ENCODE measurements around the gene ZNF385B. TPM values are rescaled to one million over a fixed set of nuclear protein-coding genes. Genes with fewer than 3 reads are reported as not detected.

ZNF385B gene
- total RNA-seq, 1 experiment from 2014 or later = 0.77 TPM

GRCh38 chr2:179438654-179439053, 422.8 kb downstream of the ZNF385B start:
- peaks cover 16% of the 10 kb centered on the region for H3K4me1 Mint-ChIP-seq (ENCODE audit: low read depth, unreplicated experiment)
- ChIA-PET CTCF (no interaction called here), POLR2A (no interaction called here)

GRCh38 chr2:179437430-179437829, 424.0 kb downstream of the ZNF385B start:
- no peaks in the 10 kb centered on the region for H3K4me1 ChIP-seq
- H3K27me3 Mint-ChIP-seq (ENCODE audit: insufficient read depth, unreplicated experiment) = no peaks in the 10 kb centered on the region
- no peaks in the 10 kb centered on the region for H3K9me3 Mint-ChIP-seq (ENCODE audit: unreplicated experiment)
- BruUV-seq (replicated peaks) = no TSS peak
- no peaks in the 10 kb centered on the region for H3K36me3 Mint-ChIP-seq (ENCODE audit: insufficient read depth, unreplicated experiment)
- 0 out of 2 replicates have a peak, but pooled peaks cover 2% of the 10 kb centered on the region for H3K9me3 ChIP-seq
- no peak for DNase-seq
- peaks cover 10% of the 10 kb centered on the region for H3K4me1 Mint-ChIP-seq (ENCODE audit: low read depth, unreplicated experiment)
- H3K27me3 ChIP-seq (replicated peaks; ENCODE audit: control insufficient read depth, insufficient read depth, low read length) = no peaks in the 10 kb centered on the region
- intact Hi-C loops (cut with micrococcal nuclease; ENCODE audit: unreplicated experiment) = no loop called here
- no peak for TF ChIP-seq CTCF (IDR thresholded peaks at IDR 0.05; ENCODE audit: insufficient read depth in 1 of 2, low read depth in 1 of 2, low read length in 1 of 2, severe bottlenecking in 1 of 2, unreplicated experiment in 1 of 2)
- H3K4me3 ChIP-seq (ENCODE audit: low read depth, low read length) = no peak overlapping the region
- CTCF ChIA-PET = no interaction called here
- H3K27ac Mint-ChIP-seq (ENCODE audit: unreplicated experiment) = no peak overlapping the region
- POLR2A ChIA-PET = no interaction called here
- H3K4me3 Mint-ChIP-seq (ENCODE audit: unreplicated experiment) = no peak overlapping the region
- H3K36me3 ChIP-seq (ENCODE audit: control insufficient read depth, insufficient read depth, low read length) = no peaks in the 10 kb centered on the region

More at GRCh38 chr2:179438654-179439053, 422.8 kb downstream of the ZNF385B start:
- H3K27ac Mint-ChIP-seq (ENCODE audit: unreplicated experiment) = no peak overlapping the region
- Histone ChIP-seq H3K27me3 (replicated peaks; ENCODE audit: control insufficient read depth, insufficient read depth, low read length) (no peaks in the 10 kb centered on the region), H3K9me3 (0 out of 2 replicates have a peak, but pooled peaks cover 2% of the 10 kb centered on the region), H3K36me3 (ENCODE audit: control insufficient read depth, insufficient read depth, low read length) (no peaks in the 10 kb centered on the region), H3K4me3 (ENCODE audit: low read depth, low read length) (no peak overlapping the region), H3K4me1 (peaks cover 10% of the 10 kb centered on the region)
- no peak for DNase-seq
- H3K36me3 Mint-ChIP-seq (ENCODE audit: insufficient read depth, unreplicated experiment) = no peaks in the 10 kb centered on the region
- H3K9me3 Mint-ChIP-seq (ENCODE audit: unreplicated experiment) = no peaks in the 10 kb centered on the region
- H3K4me3 Mint-ChIP-seq (ENCODE audit: unreplicated experiment) = no peak overlapping the region
- H3K27me3 Mint-ChIP-seq (ENCODE audit: insufficient read depth, unreplicated experiment) = no peaks in the 10 kb centered on the region
- no peak for TF ChIP-seq CTCF (IDR thresholded peaks at IDR 0.05; ENCODE audit: insufficient read depth in 1 of 2, low read depth in 1 of 2, low read length in 1 of 2, severe bottlenecking in 1 of 2, unreplicated experiment in 1 of 2)
- intact Hi-C loops (cut with micrococcal nuclease; ENCODE audit: unreplicated experiment) = no loop called here
- BruUV-seq (replicated peaks) = no TSS peak

GRCh38 chr2:179435566-179435965, 425.8 kb downstream of the ZNF385B start:
- Histone ChIP-seq H3K27me3 (replicated peaks; ENCODE audit: control insufficient read depth, insufficient read depth, low read length) (no peaks in the 10 kb centered on the region), H3K4me3 (ENCODE audit: low read depth, low read length) (no peak overlapping the region), H3K4me1 (no peaks in the 10 kb centered on the region), H3K9me3 (0 out of 2 replicates have a peak, but pooled peaks cover 2% of the 10 kb centered on the region), H3K36me3 (ENCODE audit: control insufficient read depth, insufficient read depth, low read length) (no peaks in the 10 kb centered on the region)
- intact Hi-C loops (cut with micrococcal nuclease; ENCODE audit: unreplicated experiment) = no loop called here
- Mint-ChIP-seq H3K27me3 (ENCODE audit: insufficient read depth, unreplicated experiment) (no peaks in the 10 kb centered on the region), H3K9me3 (ENCODE audit: unreplicated experiment) (no peaks in the 10 kb centered on the region), H3K4me3 (ENCODE audit: unreplicated experiment) (no peak overlapping the region), H3K36me3 (ENCODE audit: insufficient read depth, unreplicated experiment) (no peaks in the 10 kb centered on the region), H3K27ac (ENCODE audit: unreplicated experiment) (no peak overlapping the region), H3K4me1 (ENCODE audit: low read depth, unreplicated experiment) (no peaks in the 10 kb centered on the region)
- TF ChIP-seq CTCF (IDR thresholded peaks at IDR 0.05; ENCODE audit: insufficient read depth in 1 of 2, low read depth in 1 of 2, low read length in 1 of 2, severe bottlenecking in 1 of 2, unreplicated experiment in 1 of 2) = no peak
- POLR2A ChIA-PET = no interaction called here
- no peak for DNase-seq
- CTCF ChIA-PET = no interaction called here
- BruUV-seq (replicated peaks) = no TSS peak

All from Caco-2 (cell line).